Body of pancreas (tissue), 4 donors: ENCODE measurements around the gene SH3PXD2A. TPM values are rescaled to one million over a fixed set of nuclear protein-coding genes. Genes with fewer than 3 reads are reported as not detected.

Experiments used
- ATAC-seq: fragments of 150-250 bp; one replicate; pipeline ENCODE4 v1.9.1; 2016
- DNase-seq, 4 donors: peaks; one replicate each; pipeline ENCODE4 v3.0.0-alpha.2; 2019
- H3K27ac ChIP-seq, 4 donors: fragments of 200-600 bp; sonication (generic); 1 replicate in 3 of 4; 2 replicates in 1 of 4; pipeline versions ENCODE4 v1.5.1 to v1.6.1; 2016 to 2019; ENCODE audit warnings: mild to moderate bottlenecking in 1 of 4, mixed read lengths in 1 of 4, moderate library complexity in 1 of 4
- H3K27me3 ChIP-seq, 2 donors: fragments of 200-600 bp; sonication (generic); one replicate each; pipeline ENCODE4 v1.6.0; 2016; ENCODE audit warnings: mild to moderate bottlenecking in 1 of 2
- H3K36me3 ChIP-seq, 2 donors: fragments of 200-600 bp; sonication (generic); replicated peaks in 1 of 2; 2 replicates each; pipeline ENCODE4 v1.5.1; 2016; ENCODE audit warnings: low read depth in 2 of 2; ENCODE audit not compliant: insufficient read depth in 1 of 2
- H3K4me1 ChIP-seq: fragments of 200-600 bp; sonication (generic); one replicate; pipeline ENCODE4 v1.6.0; 2016
- H3K4me3 ChIP-seq, 2 donors: fragments of 200-600 bp; sonication (generic); 1 replicate in 1 of 2; 2 replicates in 1 of 2; pipeline ENCODE4 v1.5.1; 2016 to 2019
- H3K9me3 ChIP-seq, 3 donors: fragments of 200-600 bp; sonication (generic); 1 replicate in 2 of 3; 2 replicates in 1 of 3; pipeline ENCODE4 v1.5.1; 2016
- CTCF ChIP-seq, 7 experiments: fragments of 450-650 bp in 4 of 7; fragments of 200-600 bp in 3 of 7; sonication (generic) in 3 of 7; IDR thresholded peaks; one replicate each; pipeline ENCODE4 v1.5.1; 2016 to 2019; ENCODE audit warnings: antibody characterized with exemption in 7 of 7
- POLR2A ChIP-seq, 3 donors: fragments of 450-650 bp; IDR thresholded peaks; one replicate each; pipeline ENCODE4 v1.6.1; 2016; ENCODE audit warnings: antibody characterized with exemption in 3 of 3, mild to moderate bottlenecking in 2 of 3
- WGBS, 2 donors: methylation state at CpG; one replicate each; pipeline ENCODE4 v1.1.5; 2017; 5-methylcytosine and 5-hydroxymethylcytosine counted together
- intact Hi-C: fragments of 100-400 bp; cut with DNase I; formaldehyde crosslinking; loops from one replicate; pipeline ENCODE4 v1.15.1; 2023
- total RNA-seq, 2 donors: library from RNA; depleted of rRNA; stranded (reverse); fragments of >200 nt; gene quantifications; one replicate each; pipeline ENCODE4 v1.1.0, GENCODE V29; 2016

SH3PXD2A gene
- total RNA-seq, 2 donors from 2014 or later = 7.3 to 9.9 TPM

GRCh38 chr10:103554488-103555324 lies 300.7 kb downstream of the SH3PXD2A start:
- no peak for TF ChIP-seq CTCF (IDR thresholded peaks at IDR 0.05)
- TF ChIP-seq POLR2A (IDR thresholded peaks at IDR 0.05) = peak in 2 of 3 donors; percentile 12 to 21
- intact Hi-C loops = no loop called here
- DNase-seq (peak; percentile 40 to 73 (median 60)), ATAC-seq (peak; percentile 69)
- peak overlapping the region in 3 of 4 donors; percentile 27 to 57 (median 36) for H3K27ac ChIP-seq
- H3K4me3 ChIP-seq = no peak overlapping the region
- H3K36me3 ChIP-seq = no peaks in the 10 kb centered on the region
- no peaks in the 10 kb centered on the region for H3K9me3 ChIP-seq
- H3K4me1 ChIP-seq = peaks cover 36% of the 10 kb centered on the region
- H3K27me3 ChIP-seq = no peaks in the 10 kb centered on the region
- WGBS, 2 donors = 13 to 23% methylated on average over 10 to 24 of the region's 44 CpGs

GRCh38 chr10:103553743-103554487 lies 301.5 kb downstream of the SH3PXD2A start:
- intact Hi-C loops = no loop called here
- no peak overlapping the region for H3K4me3 ChIP-seq
- peaks cover 44% of the 10 kb centered on the region for H3K4me1 ChIP-seq
- ATAC-seq = no peak
- H3K27me3 ChIP-seq = no peaks in the 10 kb centered on the region
- peak overlapping the region in 1 of 4 donors; percentile 36 for H3K27ac ChIP-seq
- 76 to 92% methylated on average over 7 to 8 of the region's 8 CpGs for WGBS, 2 donors
- H3K36me3 ChIP-seq = no peaks in the 10 kb centered on the region
- peak in 1 of 4 donors; percentile 4 for DNase-seq
- TF ChIP-seq CTCF (IDR thresholded peaks at IDR 0.05) (no peak), POLR2A (IDR thresholded peaks at IDR 0.05) (no peak)
- H3K9me3 ChIP-seq = no peaks in the 10 kb centered on the region

GRCh38 chr10:103552856-103553742 lies 302.3 kb downstream of the SH3PXD2A start:
- 89 to 90% methylated on average over 8 to 20 of the region's 20 CpGs for whole genome bisulfite sequencing, 2 donors
- H3K9me3 ChIP-seq = no peaks in the 10 kb centered on the region
- intact Hi-C loops = no loop called here
- ATAC-seq (no peak), DNase-seq (no peak)
- no peak overlapping the region for H3K4me3 ChIP-seq
- peaks cover 53% of the 10 kb centered on the region for H3K4me1 ChIP-seq
- H3K27ac ChIP-seq = peak overlapping the region in 1 of 4 donors; percentile 15
- TF ChIP-seq POLR2A (IDR thresholded peaks at IDR 0.05) = no peak
- TF ChIP-seq CTCF (IDR thresholded peaks at IDR 0.05) = no peak
- no peaks in the 10 kb centered on the region for H3K27me3 ChIP-seq
- no peaks in the 10 kb centered on the region for H3K36me3 ChIP-seq

GRCh38 chr10:103551619-103552602 lies 303.5 kb downstream of the SH3PXD2A start:
- Histone ChIP-seq H3K9me3 (no peaks in the 10 kb centered on the region), H3K27me3 (no peaks in the 10 kb centered on the region), H3K4me3 (no peak overlapping the region), H3K4me1 (peaks cover 53% of the 10 kb centered on the region), H3K27ac (no peak overlapping the region), H3K36me3 (no peaks in the 10 kb centered on the region)
- TF ChIP-seq POLR2A (IDR thresholded peaks at IDR 0.05) = no peak
- no peak for TF ChIP-seq CTCF (IDR thresholded peaks at IDR 0.05)
- DNase-seq (peak in 1 of 4 donors; percentile 59), ATAC-seq (no peak)
- WGBS, 2 donors = 61 to 72% methylated on average over 4 to 10 of the region's 10 CpGs
- intact Hi-C loops = no loop called here
